Epithelial cell of proximal tubule (primary cell): ENCODE data around the gene HAUS7. TPM values are rescaled to one million over a fixed set of nuclear protein-coding genes. Genes with fewer than 3 reads are reported as not detected.

ENCODE experiments used
- DNase-seq: peaks from one replicate; pipeline ENCODE4 v3.0.0-alpha.2; 2011; ENCODE audit warnings: low read depth
- H3K4me3 ChIP-seq: 2 replicates; pipeline ENCODE4 v1.5.1; 2011; ENCODE audit warnings: low read depth, mild to moderate bottlenecking, low read length
- total RNA-seq: library from RNA; depleted of rRNA; stranded (reverse); fragments of >200 nt; gene quantifications from 2 replicates; pipeline ENCODE4 v1.2.3, GENCODE V29; 2015
- TF ChIP-seq, protein P1 (sequence below): conservative IDR thresholded peaks from 2 replicates; pipeline ENCODE4 v1.5.1; 2012; ENCODE audit warnings: low read depth, mild to moderate bottlenecking, low read length

HAUS7 gene
- total RNA-seq, 1 donor from 2014 or later: 24.3 TPM

- no peak for DNase-seq
- H3K4me3 ChIP-seq: no peak overlapping the region
- TF ChIP-seq, protein P1, sequence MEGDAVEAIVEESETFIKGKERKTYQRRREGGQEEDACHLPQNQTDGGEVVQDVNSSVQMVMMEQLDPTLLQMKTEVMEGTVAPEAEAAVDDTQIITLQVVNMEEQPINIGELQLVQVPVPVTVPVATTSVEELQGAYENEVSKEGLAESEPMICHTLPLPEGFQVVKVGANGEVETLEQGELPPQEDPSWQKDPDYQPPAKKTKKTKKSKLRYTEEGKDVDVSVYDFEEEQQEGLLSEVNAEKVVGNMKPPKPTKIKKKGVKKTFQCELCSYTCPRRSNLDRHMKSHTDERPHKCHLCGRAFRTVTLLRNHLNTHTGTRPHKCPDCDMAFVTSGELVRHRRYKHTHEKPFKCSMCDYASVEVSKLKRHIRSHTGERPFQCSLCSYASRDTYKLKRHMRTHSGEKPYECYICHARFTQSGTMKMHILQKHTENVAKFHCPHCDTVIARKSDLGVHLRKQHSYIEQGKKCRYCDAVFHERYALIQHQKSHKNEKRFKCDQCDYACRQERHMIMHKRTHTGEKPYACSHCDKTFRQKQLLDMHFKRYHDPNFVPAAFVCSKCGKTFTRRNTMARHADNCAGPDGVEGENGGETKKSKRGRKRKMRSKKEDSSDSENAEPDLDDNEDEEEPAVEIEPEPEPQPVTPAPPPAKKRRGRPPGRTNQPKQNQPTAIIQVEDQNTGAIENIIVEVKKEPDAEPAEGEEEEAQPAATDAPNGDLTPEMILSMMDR: no peak
Measured at GRCh38 chrX:153465691-153466380, 4.5 kb downstream of the HAUS7 start.

- no peak overlapping the region for H3K4me3 ChIP-seq
- TF ChIP-seq, protein P1: no peak
- DNase-seq: no peak
Measured at GRCh38 chrX:153464116-153464515, 6.3 kb downstream of the HAUS7 start.

DNA sequence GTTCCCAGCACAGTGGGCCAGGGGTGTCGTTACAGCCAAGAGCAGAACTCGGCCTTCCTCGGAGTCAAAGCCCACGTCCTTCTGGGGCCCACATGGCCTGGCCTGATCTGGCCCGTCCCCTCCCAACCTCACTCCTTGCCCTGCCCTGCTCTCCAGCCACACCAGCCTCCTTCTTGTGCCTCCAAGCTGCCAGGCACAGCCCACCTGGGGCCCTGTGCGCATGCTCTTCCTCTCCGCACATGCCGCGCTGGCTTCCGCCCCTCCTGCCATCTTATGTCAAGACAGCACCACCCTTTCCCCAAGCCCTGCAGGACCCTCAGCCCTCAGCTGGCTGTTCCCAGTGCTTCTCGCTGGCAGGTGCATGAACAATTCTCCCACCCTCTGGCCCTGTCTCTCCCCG, 6.8 kb downstream of the HAUS7 start:
- no peak for DNase-seq
- no peak overlapping the region for H3K4me3 ChIP-seq
- TF ChIP-seq, protein P1: no peak

DNA sequence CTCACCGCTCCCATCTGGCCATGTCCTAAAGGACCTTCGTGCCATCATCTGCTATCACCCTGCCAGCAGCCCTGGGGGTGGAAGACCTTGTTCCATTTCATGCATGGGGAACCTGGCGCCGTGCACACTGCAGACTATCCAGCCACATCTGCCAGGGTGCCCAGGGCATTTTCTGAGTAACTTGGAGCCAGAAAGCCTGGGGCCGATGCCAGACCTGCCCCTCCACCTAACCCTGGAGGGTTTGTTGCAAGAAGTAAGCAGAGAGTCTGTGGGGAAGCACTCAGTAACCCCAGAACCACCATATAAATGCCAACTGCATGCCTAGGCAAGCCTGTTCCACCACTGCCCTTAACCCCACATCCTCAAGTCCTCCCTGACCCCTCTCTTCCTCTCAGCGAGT, 7.3 kb downstream of the HAUS7 start:
- TF ChIP-seq, protein P1: no peak
- no peak overlapping the region for H3K4me3 ChIP-seq
- DNase-seq: no peak

GRCh38 chrX:153462291-153462690, 8.1 kb downstream of the HAUS7 start:
- no peak for DNase-seq
- TF ChIP-seq, protein P1: no peak

DNA sequence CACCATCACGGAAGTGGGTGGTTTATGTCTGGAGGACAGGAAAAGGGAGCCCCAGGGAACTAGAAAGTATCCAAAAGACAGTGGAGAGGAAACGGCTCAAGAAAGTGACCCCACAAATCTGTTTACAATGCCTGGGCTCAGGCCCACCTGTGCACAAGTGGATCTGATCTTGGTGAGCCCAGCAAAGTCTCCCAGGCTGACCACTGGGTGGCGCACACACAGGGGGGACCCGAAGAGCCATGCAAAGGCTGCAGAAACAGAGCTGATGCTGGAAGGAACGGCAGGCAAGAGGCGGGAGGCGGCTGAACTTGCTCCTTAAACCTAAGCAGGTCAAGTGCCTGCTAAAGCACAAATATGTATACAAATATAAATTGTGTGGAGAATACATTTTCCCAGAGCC, 9.6 kb downstream of the HAUS7 start:
- TF ChIP-seq, protein P1: peak; percentile 65
- no peak overlapping the region for H3K4me3 ChIP-seq
- no peak for DNase-seq

More at GRCh38 chrX:153462291-153462690, 8.1 kb downstream of the HAUS7 start:
- no peak overlapping the region for H3K4me3 ChIP-seq

DNA sequence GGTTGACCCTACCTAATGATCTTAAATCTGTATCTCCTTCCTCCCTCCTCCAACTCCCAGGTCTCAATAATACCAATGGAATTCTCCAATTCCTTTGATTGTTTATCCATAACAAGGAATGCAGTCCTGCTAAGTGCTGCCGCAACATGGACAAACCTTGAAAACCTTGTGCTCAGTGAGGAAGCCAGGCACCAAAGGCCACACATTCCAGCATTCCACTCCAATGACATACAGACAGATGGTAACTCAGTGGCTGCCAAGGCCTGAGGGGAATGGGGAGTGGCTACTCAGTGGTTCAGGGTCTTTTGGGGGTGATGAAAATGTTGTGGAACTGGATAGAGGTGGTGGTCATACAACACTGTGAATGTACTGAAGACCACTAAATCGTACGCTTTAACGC, 10.4 kb downstream of the HAUS7 start:
- H3K4me3 ChIP-seq: no peak overlapping the region
- DNase-seq: no peak
- TF ChIP-seq, protein P1: peak; percentile 5
